Hypothalamus (tissue), 51 donors: ENCODE data around the gene R3HCC1L.

Experiments
- DNase-seq, 51 donors: peaks; one replicate each; lab custom pipeline; 2025; lab: John Stamatoyannopoulos, UW

Gene R3HCC1L

DNA sequence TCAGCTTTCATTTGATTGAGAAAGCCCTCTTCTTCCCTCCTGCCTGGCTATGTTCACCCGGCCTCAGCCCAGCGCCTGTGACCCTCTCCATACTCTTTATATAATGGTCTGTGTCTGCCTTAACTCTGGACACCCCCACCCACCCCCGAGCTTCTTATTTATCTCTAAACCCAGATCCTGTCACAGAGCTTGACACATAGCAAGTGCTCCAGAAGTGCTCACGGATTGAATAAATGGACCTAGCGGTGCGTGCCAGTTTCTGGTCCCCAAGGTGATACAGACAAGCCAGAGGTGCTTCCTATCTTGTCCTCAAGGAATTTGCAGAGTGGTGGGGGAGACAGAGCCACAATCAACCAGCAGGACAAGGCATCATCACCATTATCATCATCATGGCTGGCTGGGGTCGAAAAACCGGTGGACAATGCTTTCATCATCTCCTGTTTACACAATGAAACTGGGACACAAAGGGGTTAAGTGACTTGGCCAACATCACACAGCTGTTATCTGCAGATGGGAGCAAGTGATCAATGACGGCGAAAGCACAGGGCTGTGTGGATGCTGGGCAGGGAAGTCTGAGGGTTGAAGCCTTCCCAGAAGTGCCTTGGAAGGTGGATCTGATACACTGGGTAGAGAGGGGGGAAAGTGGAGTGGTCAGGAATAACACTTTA lies 135.8 kb downstream of the R3HCC1L start:
- no peak for DNase-seq

DNA sequence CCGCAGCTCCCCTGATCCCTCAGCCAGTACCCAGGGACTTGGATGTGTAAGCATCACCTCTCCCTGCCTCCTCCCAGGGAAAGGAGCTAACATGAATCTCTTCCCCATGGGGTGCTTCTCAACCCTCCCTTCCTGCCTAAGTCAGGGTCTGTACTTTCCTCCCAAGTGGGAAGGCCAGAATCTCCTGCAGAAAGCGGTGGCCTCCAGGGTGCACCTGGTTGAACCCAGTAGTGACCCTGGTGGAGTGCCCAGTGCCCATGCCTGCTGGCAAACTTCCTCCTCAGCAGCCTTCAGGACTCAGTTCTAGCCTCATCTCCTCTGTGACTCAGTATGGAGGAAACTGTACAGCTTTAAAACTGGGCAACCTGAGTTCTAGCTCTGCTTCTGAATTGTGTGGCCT lies 136.3 kb downstream of the R3HCC1L start:
- no peak for DNase-seq

DNA sequence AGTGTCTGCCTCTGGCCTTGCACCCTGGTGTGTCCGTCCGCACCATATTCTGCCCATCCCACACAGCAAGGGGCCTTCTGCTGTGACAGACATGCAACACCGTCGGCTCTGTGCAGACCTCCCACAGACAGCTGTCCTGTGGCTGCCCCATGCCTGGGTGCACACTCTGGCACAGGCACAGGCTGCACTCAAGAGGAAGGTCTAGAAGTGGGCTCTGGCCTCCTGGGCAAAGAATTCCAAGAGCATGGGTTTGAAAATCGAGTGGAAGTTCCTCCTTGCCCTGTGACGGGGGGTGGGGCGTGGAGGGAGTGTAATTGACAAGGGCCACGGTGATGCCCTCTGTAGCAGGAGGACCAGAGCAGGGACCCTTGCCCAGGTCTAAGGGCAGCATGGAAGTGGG lies 137.8 kb downstream of the R3HCC1L start:
- DNase-seq: no peak

DNA sequence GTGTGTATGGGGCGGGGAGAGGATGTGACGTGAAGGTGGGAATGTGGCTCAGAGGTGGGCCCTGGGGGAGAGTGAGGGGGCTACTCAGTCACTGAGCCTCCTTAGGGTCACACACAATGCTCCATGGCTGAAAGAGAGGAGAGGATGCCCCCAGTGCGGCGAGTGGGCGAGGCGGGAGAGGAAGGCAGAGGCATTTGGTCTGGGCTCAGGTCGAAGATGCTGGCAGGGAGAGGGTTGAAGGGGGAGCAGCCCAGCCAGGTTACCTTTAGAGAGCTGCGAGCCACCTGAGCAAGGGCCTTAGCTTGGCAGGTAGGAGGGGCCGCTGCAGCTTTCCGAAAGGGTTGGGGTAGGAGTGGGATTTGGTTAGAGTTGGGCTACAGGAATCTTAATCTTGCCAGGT lies 138.2 kb downstream of the R3HCC1L start:
- DNase-seq: no peak

DNA sequence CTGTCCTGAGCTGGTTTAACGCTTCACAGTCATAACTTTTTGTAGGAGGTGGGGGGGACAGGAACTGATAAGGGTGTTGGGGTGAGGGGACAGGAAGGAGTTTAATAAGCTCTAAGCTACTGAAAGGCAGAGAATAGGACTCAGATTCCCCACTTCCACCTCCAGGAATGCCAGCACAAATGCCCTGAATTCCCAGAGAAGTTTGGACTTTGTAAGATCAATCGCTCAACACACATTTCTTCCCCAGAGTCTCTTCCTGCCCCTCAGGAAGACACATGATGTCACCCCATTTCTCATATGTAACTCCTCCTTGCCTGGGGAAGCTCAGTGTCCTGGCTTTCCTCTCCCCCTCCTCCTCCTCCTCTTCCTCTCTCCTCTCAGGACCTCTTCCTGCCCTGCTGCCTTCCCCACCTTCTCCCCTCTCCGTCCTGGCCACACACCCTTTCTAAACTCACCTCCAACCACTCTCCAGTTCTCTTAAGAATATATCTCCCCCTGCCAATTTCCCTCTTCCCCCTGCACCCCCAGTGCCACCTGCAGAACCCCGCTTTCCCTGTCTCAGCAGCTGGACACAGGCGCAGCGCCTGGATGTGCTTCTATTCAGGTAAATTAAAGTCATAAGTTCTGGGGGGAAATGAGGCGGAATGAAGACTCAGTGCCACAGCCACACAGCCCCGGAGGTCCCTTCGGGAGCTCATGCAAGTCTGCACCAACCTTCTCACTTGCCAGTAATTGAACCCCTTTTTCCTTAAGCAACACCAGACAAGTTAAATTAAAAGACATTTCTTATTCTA lies 138.8 kb downstream of the R3HCC1L start:
- DNase-seq: no peak

DNA sequence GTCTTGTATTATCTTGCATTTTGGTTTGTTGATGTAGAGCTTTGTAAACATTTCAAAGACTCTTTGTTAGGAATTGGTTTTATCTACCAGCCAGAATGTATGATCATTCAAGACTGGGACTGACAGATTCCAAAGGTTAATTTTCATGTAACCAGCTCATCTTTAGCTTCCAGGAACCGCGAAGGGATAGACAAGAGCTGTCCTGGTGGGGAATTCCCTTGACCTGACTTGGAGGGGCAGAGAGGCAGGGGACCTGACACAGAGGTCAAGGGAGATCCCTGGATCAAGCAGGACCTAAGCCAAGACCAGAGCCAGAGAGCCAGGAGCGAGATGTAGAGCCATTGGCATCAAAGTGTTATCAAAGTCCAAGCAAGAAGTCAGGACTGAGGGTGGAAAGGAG lies 140.1 kb downstream of the R3HCC1L start:
- no peak for DNase-seq

DNA sequence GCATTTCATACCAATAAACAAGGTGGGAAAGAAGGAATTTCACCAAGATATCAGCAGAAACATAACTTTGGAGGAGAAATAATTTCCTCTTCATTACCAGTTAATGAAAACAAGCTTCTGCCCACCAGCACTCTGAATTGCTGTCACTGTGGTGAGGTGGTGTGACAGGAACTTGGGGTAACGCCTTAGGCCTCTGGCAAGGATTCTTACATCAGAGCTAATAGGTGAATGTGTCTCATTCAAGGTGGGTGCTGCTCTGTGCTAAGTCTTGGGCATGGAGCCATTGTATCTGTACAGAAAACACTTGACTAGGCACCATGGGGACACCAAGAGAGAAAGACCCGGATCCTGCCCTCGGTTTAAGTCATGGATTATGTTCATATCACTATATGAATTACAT lies 141.9 kb downstream of the R3HCC1L start:
- no peak for DNase-seq

DNA sequence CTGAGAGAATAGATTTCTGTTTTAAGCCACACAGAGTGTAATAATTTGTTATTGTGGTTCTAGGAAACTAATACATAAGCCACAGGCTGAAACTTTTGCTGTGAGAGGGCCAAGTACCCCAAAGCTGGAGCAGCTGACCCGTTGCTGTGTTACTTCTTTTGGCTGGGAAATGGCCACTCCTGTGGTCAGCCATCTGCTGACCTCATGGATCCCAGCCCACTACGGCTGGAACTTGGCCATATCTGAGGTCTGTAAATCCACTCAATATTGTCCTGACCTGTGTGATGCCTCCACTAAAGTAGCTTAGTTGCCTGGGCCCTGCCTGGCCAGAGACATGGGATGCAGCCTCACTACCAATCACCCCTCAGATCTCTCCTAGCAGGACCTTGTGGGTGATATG lies 151.0 kb downstream of the R3HCC1L start:
- no peak for DNase-seq

DNA sequence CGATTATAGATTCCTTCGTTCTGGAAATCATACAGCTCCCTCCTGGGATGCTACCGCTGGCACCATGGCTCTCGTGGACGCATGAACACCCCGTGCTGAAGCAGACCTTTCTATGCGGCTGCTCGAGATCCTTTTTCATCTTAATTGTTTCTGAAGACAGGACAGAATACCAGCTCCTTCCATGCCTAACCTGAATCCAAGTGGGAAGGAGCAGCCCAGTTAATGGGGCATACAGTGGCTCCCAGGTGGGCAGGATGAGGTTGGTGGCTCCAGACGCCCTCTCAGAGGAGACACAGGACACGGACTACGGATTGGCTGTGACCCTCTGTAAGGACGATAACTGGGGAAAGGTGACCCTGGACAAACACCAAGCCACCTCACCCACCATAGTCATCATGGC lies 152.0 kb downstream of the R3HCC1L start:
- DNase-seq: no peak

DNA sequence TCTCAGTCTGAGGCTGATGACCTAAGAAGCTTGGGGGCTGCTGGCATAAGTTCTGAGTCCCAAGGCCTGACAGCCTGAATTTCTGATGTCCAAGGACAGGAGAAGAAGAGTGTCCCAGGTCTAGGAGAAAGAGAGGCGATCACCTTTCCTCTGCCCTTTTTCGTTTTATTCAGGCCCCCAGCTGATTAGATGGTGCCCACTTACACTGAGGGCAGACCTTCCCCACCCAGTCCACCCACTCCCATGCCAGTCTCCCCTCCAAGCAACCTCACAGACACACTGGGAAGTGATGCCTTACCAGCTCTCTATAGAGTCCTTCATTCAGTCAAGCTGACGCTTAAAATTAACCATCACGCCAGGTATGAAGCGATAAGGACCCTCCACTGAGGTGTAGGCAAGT lies 152.9 kb downstream of the R3HCC1L start:
- no peak for DNase-seq

DNA sequence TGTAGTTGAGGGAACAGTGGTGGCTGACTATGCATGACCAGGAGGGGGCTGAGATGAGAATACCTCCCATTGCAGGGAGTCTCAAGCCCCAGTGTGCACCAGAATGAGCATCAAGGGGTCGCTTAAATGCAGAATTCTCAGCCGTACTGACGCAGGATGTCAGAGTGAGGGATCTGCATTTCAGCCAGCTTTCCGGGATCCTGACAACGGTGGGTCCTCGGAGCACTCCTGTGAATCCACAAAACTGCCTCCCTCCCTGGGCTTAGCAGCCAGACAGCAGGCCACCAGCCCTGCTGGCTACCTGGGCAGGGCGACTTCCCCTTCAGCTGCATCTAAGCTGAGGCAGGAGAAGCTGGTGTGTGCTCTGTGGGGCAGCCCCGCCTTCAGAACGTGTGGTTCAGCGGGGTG lies 155.3 kb downstream of the R3HCC1L start:
- DNase-seq: no peak

DNA sequence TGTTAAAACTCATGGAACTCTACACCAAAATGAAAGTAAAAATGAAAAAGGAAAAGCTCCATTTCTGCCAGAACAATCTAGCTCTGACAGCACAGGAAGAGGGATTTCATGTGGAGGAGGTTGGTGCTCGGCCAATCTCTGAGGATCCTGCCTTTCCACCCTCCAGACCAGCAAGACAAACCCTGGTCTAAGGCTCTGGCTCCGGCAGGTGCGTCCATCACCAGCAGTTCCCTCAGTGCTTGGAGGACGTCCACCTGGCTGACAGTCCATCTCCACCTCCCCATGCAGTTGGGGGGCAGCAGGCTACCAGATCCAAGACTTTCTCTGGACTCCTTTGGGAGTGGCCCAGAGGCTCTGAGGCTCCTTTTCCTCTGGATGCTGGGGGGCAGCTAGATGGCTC lies 158.5 kb downstream of the R3HCC1L start:
- DNase-seq: no peak

DNA sequence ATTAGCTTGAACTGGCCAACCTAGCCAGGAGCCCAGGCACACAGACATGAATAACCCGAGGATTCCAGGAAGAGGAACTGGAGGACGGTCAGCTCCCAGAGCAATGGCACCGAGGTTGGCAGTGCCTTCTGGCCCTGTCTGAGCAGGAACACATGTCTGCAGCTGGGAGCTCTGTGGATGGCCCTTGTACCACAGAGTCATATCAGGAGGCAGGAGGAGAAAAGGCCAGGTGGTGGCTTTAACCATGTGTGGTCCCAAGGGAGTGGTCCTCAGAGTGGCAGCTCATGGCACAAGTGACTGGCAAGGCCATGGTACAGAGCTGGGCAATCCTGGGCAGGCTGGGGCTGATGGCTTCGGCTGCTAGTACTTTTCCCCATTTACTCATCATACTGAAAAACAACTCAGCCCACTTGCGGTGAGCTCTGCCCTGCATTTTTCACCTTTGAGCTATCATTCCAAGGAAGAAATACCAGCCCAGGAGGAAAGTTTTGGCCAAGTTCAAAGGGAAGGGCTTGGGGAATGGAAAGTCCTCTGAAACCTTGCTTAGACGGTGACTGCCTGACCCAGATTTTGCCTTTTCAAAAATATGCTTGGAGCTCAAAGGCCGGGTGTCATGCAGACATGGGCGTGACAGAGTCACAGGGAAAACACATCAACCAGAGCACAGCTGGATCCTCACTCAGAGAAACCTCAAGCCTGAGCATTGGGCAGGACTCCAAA lies 159.3 kb downstream of the R3HCC1L start:
- no peak for DNase-seq

DNA sequence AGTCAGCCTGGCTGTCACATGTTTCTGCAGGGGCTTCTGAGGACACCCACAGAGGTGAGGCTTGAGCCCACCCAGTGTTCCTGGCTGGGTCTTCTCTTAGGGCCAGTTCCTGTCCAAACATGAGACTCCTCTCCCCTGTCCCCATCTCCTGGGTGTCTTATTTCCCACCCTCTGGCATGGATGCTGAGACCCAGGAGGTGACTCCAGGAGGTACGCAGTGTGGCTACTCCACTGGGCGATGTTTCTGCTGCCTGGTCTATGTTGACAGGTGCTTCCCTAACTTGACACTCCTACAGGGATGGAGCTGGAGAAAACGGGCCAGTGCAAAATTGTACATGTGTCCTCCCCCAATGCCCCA lies 159.8 kb downstream of the R3HCC1L start:
- DNase-seq: no peak
